K562 (cell line): Measurements from ENCODE around the gene TGFBR1. TPM values are rescaled to one million over a fixed set of nuclear protein-coding genes. Genes with fewer than 3 reads are reported as not detected.

Source experiments
- CREM ChIP-seq: IDR thresholded peaks from 2 replicates; pipeline ENCODE4 v1.6.1; 2014; ENCODE audit warnings: antibody characterized with exemption, low read depth
- ILK ChIP-seq: fragments of 450-650 bp; IDR thresholded peaks from 2 replicates; pipeline ENCODE4 v1.6.1; 2016; ENCODE audit warnings: missing genetic modification characterization, low read depth, mild to moderate bottlenecking, missing compliant biosample characterization, moderate library complexity, borderline replicate concordance
- KAT8 ChIP-seq: fragments of 450-650 bp; IDR thresholded peaks from 2 replicates; pipeline ENCODE4 v1.6.1; 2016; ENCODE audit warnings: low read depth, mild to moderate bottlenecking
- NFIC ChIP-seq: fragments of 450-650 bp; IDR thresholded peaks from 2 replicates; pipeline ENCODE4 v1.6.1; 2017; ENCODE audit warnings: mild to moderate bottlenecking, inconsistent platforms
- NR2C1 ChIP-seq, 2 experiments: fragments of 450-650 bp; IDR thresholded peaks; 2 replicates each; pipeline ENCODE4 v1.6.1; 2017; ENCODE audit warnings: mild to moderate bottlenecking in 2 of 2, antibody characterized with exemption in 1 of 2, inconsistent platforms in 1 of 2, missing compliant biosample characterization in 1 of 2, missing genetic modification characterization in 1 of 2
- PHF21A ChIP-seq: fragments of 450-650 bp; IDR thresholded peaks from 2 replicates; pipeline ENCODE4 v1.6.1; 2017; ENCODE audit warnings: low read depth, borderline replicate concordance
- PKNOX1 ChIP-seq: fragments of 450-650 bp; IDR thresholded peaks from 2 replicates; pipeline ENCODE4 v1.6.1; 2016
- RB1 ChIP-seq: fragments of 450-650 bp; IDR thresholded peaks from 2 replicates; pipeline ENCODE4 v1.6.1; 2017; ENCODE audit warnings: low read depth, mild to moderate bottlenecking
- RFX1 ChIP-seq: fragments of 450-650 bp; IDR thresholded peaks from 2 replicates; pipeline ENCODE4 v1.6.1; 2016; ENCODE audit warnings: mild to moderate bottlenecking, moderate library complexity
- RUNX1 ChIP-seq: sonication (generic); IDR thresholded peaks from 2 replicates; pipeline ENCODE4 v1.6.1; 2016; ENCODE audit warnings: antibody characterized with exemption, low read depth
- SIRT6 ChIP-seq: IDR thresholded peaks from one replicate; pipeline ENCODE4 v1.6.1; 2012; ENCODE audit warnings: low read depth, mild to moderate bottlenecking, control low read depth, inconsistent platforms, low read length, moderate library complexity
- SMC3 ChIP-seq: conservative IDR thresholded peaks from 2 replicates; pipeline ENCODE4 v1.6.1; 2011; ENCODE audit warnings: low read depth, low read length, improper control_type of control experiment; ENCODE audit not compliant: insufficient read depth
- polyA plus RNA-seq, 8 experiments: library from polyadenylated mRNA; depleted of rRNA in 4 of 8; stranded (reverse) in 5 of 8; unstranded in 3 of 8; fragments of >200 nt; fragmentation: Nextera tagmentation in 2 of 8; fragmentation: Illumina TruSeq in 1 of 8; extraction: Ambion mirVana in 2 of 8; extraction: Trizol in 1 of 8; gene quantifications; 2 replicates each; pipeline versions ENCODE4 v1.2.1 to v1.2.3, GENCODE V29; 2011 to 2014; ENCODE audit warnings: inconsistent platforms in 1 of 8, missing spikeins in 1 of 8
- total RNA-seq, 7 experiments: library from RNA; depleted of rRNA in 6 of 7; stranded (reverse); fragments of >200 nt in 6 of 7; fragmentation: Illumina TruSeq in 2 of 7; extraction: Trizol in 2 of 7; gene quantifications; 2 replicates each; pipeline versions ENCODE4 v1.2.1 to v1.2.3, GENCODE V29; 2011 to 2021; ENCODE audit warnings: low replicate concordance in 1 of 7
- TF ChIP-seq, protein P1 (sequence below): fragments of 250-450 bp; sonication (Bioruptor Pico); IDR thresholded peaks from 2 replicates; pipeline ENCODE4 v1.4.0; 2020; ENCODE audit warnings: mild to moderate bottlenecking
- TF ChIP-seq, protein P2 (sequence below), 2 experiments: fragments of 450-650 bp; IDR thresholded peaks; 2 replicates each; pipeline ENCODE4 v1.6.1; 2018; ENCODE audit warnings: mild to moderate bottlenecking in 2 of 2, low read depth in 1 of 2; ENCODE audit not compliant: partially characterized antibody in 2 of 2
- TF ChIP-seq, protein P3 (sequence below): sonication (generic); formaldehyde crosslinking; IDR thresholded peaks from 2 replicates; pipeline ENCODE4 v1.8.1; 2023; ENCODE audit warnings: mild to moderate bottlenecking, missing genetic modification reagents
- TF ChIP-seq, protein P4 (sequence below): fragments of 450-650 bp; IDR thresholded peaks from 2 replicates; pipeline ENCODE4 v1.6.1; 2016; ENCODE audit warnings: borderline replicate concordance

TGFBR1 gene
- total and polyA plus RNA-seq, 9 of the 15 experiments (the other 6 are each of a cell fraction or from before 2014, with no cell fraction given) = 15.5 to 62.4 (median 42.7) TPM

DNA sequence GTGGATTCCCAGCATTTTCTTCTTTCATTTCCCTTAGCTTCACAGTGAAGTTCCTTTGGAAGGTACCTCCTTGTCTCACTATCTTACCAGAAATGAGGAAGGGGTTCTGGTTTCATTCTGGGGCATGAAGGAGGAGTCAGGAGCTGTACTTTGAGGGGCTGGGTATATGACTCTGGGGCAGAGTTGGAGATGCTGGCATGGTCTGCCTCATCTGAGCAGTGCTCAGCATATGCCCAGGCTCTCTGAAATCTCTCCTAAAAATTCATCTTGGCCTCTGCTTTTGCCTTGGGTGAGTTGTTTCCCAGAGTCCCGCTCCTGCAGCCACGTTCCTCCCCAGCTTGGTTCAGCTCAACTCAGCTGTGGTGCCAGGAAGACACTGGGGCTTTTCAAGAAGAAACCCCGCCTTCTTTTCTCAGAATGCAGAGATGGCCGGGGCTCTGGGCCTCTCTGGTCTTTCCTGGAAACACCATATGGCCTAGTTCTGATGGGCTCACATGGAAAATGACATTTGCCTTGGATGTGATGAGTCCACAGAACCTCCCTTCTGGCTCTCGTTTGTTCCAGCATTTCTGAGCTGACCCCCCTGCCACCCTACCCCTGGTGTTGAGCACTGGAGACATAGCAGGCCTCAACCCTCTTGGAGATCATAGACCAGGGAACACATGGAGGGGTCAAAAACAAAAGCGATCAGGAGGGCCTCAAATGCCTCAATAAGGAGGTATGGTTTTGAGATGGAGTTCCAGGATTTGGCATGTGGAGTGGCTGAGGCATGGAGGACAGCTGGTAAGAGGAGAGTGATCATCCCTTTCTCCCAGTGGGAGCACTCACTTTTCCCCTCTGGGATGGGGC is 12.0 kb upstream of the TGFBR1 start (continued):
- TF ChIP-seq KAT8 = no peak
- TF ChIP-seq CREM = no peak
- TF ChIP-seq RB1 = no peak
- no peak for TF ChIP-seq ILK (tag)
- TF ChIP-seq SIRT6 = no peak
- TF ChIP-seq PKNOX1 = no peak
- TF ChIP-seq, protein P1, sequence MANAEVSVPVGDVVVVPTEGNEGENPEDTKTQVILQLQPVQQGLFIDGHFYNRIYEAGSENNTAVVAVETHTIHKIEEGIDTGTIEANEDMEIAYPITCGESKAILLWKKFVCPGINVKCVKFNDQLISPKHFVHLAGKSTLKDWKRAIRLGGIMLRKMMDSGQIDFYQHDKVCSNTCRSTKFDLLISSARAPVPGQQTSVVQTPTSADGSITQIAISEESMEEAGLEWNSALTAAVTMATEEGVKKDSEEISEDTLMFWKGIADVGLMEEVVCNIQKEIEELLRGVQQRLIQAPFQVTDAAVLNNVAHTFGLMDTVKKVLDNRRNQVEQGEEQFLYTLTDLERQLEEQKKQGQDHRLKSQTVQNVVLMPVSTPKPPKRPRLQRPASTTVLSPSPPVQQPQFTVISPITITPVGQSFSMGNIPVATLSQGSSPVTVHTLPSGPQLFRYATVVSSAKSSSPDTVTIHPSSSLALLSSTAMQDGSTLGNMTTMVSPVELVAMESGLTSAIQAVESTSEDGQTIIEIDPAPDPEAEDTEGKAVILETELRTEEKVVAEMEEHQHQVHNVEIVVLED (CRISPR knock-in tag) = no peak
- no peak for TF ChIP-seq NFIC
- TF ChIP-seq RFX1 = no peak
- TF ChIP-seq, protein P2, sequence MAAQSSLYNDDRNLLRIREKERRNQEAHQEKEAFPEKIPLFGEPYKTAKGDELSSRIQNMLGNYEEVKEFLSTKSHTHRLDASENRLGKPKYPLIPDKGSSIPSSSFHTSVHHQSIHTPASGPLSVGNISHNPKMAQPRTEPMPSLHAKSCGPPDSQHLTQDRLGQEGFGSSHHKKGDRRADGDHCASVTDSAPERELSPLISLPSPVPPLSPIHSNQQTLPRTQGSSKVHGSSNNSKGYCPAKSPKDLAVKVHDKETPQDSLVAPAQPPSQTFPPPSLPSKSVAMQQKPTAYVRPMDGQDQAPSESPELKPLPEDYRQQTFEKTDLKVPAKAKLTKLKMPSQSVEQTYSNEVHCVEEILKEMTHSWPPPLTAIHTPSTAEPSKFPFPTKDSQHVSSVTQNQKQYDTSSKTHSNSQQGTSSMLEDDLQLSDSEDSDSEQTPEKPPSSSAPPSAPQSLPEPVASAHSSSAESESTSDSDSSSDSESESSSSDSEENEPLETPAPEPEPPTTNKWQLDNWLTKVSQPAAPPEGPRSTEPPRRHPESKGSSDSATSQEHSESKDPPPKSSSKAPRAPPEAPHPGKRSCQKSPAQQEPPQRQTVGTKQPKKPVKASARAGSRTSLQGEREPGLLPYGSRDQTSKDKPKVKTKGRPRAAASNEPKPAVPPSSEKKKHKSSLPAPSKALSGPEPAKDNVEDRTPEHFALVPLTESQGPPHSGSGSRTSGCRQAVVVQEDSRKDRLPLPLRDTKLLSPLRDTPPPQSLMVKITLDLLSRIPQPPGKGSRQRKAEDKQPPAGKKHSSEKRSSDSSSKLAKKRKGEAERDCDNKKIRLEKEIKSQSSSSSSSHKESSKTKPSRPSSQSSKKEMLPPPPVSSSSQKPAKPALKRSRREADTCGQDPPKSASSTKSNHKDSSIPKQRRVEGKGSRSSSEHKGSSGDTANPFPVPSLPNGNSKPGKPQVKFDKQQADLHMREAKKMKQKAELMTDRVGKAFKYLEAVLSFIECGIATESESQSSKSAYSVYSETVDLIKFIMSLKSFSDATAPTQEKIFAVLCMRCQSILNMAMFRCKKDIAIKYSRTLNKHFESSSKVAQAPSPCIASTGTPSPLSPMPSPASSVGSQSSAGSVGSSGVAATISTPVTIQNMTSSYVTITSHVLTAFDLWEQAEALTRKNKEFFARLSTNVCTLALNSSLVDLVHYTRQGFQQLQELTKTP (IDR thresholded peaks at IDR 0.05; ENCODE audit: low read depth in 1 of 2, partially characterized antibody in 2 of 2) = no peak
- TF ChIP-seq SMC3 = no peak
- TF ChIP-seq NR2C1 (IDR thresholded peaks at IDR 0.05) = no peak
- TF ChIP-seq NR2C1 (tag; IDR thresholded peaks at IDR 0.05) = 0 out of 2 replicates have a peak, but pooled peaks have one; percentile 41
- no peak for TF ChIP-seq RUNX1
- TF ChIP-seq PHF21A = no peak
- TF ChIP-seq, protein P3, sequence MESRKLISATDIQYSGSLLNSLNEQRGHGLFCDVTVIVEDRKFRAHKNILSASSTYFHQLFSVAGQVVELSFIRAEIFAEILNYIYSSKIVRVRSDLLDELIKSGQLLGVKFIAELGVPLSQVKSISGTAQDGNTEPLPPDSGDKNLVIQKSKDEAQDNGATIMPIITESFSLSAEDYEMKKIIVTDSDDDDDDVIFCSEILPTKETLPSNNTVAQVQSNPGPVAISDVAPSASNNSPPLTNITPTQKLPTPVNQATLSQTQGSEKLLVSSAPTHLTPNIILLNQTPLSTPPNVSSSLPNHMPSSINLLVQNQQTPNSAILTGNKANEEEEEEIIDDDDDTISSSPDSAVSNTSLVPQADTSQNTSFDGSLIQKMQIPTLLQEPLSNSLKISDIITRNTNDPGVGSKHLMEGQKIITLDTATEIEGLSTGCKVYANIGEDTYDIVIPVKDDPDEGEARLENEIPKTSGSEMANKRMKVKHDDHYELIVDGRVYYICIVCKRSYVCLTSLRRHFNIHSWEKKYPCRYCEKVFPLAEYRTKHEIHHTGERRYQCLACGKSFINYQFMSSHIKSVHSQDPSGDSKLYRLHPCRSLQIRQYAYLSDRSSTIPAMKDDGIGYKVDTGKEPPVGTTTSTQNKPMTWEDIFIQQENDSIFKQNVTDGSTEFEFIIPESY (CRISPR knock-in tag) = no peak
- TF ChIP-seq, protein P4, sequence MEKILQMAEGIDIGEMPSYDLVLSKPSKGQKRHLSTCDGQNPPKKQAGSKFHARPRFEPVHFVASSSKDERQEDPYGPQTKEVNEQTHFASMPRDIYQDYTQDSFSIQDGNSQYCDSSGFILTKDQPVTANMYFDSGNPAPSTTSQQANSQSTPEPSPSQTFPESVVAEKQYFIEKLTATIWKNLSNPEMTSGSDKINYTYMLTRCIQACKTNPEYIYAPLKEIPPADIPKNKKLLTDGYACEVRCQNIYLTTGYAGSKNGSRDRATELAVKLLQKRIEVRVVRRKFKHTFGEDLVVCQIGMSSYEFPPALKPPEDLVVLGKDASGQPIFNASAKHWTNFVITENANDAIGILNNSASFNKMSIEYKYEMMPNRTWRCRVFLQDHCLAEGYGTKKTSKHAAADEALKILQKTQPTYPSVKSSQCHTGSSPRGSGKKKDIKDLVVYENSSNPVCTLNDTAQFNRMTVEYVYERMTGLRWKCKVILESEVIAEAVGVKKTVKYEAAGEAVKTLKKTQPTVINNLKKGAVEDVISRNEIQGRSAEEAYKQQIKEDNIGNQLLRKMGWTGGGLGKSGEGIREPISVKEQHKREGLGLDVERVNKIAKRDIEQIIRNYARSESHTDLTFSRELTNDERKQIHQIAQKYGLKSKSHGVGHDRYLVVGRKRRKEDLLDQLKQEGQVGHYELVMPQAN = no peak
